Measurements from ENCODE around the gene DAP.

The DAP gene

GRCh38 chr5:10761185-10761932, at the start of gene DAP:
TSS of gene DAP (minus strand) at chr5:10761234. CDS start at chr5:10761068, 166 bp downstream.
- H3K4me3 ChIP-seq (ENCODE audit: low read depth, low read length), result peak within 1 kb of the TSS; percentile 76
- TF ChIP-seq CTCF (IDR thresholded peaks at IDR 0.05; ENCODE audit: low read depth, low read length, missing control alignments), result no peak
- peak; percentile 67 for DNase-seq (ENCODE audit: low read depth)

- no peak for TF ChIP-seq CTCF (IDR thresholded peaks at IDR 0.05; ENCODE audit: low read depth, low read length, missing control alignments)
- DNase-seq (ENCODE audit: low read depth), result no peak
- H3K4me3 ChIP-seq (ENCODE audit: low read depth, low read length), result no peak overlapping the region
These were observed 47.6 kb upstream of the DAP start for GRCh38 chr5:10808347-10809226.

GRCh38 chr5:10801931-10802666, 41.1 kb upstream of the DAP start:
- no peak overlapping the region for H3K4me3 ChIP-seq (ENCODE audit: low read depth, low read length)
- no peak for DNase-seq (ENCODE audit: low read depth)
- no peak for TF ChIP-seq CTCF (IDR thresholded peaks at IDR 0.05; ENCODE audit: low read depth, low read length, missing control alignments)

GRCh38 chr5:10800852-10801251, 39.8 kb upstream of the DAP start:
- no peak overlapping the region for H3K4me3 ChIP-seq (ENCODE audit: low read depth, low read length)
- DNase-seq (ENCODE audit: low read depth), result no peak
- no peak for TF ChIP-seq CTCF (IDR thresholded peaks at IDR 0.05; ENCODE audit: low read depth, low read length, missing control alignments)

- no peak for TF ChIP-seq CTCF (IDR thresholded peaks at IDR 0.05; ENCODE audit: low read depth, low read length, missing control alignments)
- H3K4me3 ChIP-seq (ENCODE audit: low read depth, low read length), result no peak overlapping the region
- DNase-seq (ENCODE audit: low read depth), result no peak
These were observed 36.2 kb upstream of the DAP start for GRCh38 chr5:10797261-10797660.

GRCh38 chr5:10793785-10794184, 32.8 kb upstream of the DAP start:
- DNase-seq (ENCODE audit: low read depth), result no peak
- TF ChIP-seq CTCF (IDR thresholded peaks at IDR 0.05; ENCODE audit: low read depth, low read length, missing control alignments), result no peak
- H3K4me3 ChIP-seq (ENCODE audit: low read depth, low read length), result no peak overlapping the region
